Cortex of kidney (tissue), 1 donor: Measurements from ENCODE around the gene KIF19.
"Not testable (repeated sequence)": the region's sequence is repeated elsewhere in the genome, so short reads cannot be mapped to it uniquely, and the experiment has no call there.

Experiments
- DNase-seq: peaks from one replicate; lab custom pipeline; 2025; lab: John Stamatoyannopoulos, UW

The KIF19 gene

DNA sequence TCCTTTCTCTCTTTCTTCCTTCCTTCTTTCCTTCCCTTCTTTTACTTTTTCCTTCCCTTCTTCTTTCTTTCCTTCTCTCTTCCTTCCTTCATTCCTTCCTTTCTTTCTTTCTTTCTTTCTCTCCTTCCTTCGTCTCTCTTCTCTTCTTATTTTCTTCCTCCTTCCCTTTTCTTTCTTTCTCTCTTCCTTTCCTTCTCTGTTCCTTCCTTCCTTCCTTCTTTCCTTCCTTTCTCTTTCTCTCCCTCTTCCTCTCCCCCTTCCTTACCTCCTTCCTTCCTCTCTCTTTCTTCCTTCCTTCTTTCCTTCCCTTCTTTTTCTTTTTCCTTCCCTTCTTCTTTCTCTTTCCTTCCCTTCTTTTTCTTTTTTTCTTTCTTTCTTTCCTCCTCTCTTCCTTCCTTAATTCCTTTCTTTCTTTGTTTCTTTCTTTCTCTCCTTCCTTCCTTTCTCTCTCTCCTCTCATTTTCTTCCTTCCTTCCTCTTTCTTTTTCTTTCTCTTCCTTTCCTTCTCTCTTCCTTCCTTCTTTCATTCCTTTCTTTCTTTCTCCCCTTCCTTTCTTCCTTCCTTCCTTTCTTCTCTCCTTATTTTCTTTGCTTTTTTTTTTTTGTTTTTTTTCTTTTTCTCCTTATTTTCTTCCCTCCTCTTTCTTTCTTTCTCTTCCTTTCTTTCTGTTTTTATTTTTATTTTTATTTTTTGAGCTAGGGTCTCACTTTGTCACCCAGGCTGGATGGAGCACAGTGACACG, 64.1 kb downstream of the KIF19 start:
- no peak for DNase-seq

GRCh38 chr17:74390680-74391653, 64.9 kb downstream of the KIF19 start:
- no peak for DNase-seq

DNA sequence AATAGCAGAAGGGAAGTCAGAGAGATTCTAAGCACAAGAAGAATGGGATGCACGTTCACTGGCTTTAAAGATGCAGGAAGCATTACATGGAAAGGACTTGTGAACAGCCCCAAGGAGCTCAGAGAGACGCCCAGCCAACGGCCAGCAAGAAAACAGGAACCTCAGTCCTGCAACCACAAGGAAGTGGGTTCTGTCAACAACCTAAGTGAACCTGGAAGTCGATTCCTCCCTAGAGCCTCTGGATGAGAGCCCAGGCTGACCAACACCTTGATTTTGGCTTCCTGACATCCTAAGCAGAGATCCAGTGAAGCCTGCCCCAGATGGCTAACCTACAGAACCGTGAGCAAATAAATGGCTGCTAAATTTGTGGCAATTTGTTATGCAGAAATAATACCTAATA, 65.7 kb downstream of the KIF19 start:
- DNase-seq, result no peak

GRCh38 chr17:74392848-74393247, 66.8 kb downstream of the KIF19 start:
- DNase-seq, result no peak

GRCh38 chr17:74393346-74393942, 67.4 kb downstream of the KIF19 start:
- DNase-seq, result no peak

- no peak for DNase-seq
Measured at GRCh38 chr17:74394275-74394950, 68.4 kb downstream of the KIF19 start.

DNA sequence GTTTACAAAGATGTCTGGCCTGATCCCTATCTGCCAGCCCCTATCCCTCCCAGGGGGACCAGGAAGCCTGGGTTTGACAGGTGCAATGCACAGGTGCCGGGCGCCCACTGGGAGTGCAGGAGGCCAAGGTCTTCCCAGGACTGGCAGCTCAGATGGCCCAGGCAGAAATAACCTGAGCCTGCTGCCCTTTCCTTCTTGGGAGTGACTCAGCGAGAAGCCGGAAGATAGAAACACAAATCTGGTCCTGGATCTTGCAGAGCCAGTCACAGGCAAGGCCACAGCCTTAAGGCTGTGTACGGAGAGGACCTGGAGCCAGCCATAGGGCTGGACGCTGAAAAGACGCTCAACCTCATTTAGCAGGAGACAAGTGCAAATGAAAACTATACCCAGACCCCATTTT, 69.0 kb downstream of the KIF19 start:
- no peak for DNase-seq

DNA sequence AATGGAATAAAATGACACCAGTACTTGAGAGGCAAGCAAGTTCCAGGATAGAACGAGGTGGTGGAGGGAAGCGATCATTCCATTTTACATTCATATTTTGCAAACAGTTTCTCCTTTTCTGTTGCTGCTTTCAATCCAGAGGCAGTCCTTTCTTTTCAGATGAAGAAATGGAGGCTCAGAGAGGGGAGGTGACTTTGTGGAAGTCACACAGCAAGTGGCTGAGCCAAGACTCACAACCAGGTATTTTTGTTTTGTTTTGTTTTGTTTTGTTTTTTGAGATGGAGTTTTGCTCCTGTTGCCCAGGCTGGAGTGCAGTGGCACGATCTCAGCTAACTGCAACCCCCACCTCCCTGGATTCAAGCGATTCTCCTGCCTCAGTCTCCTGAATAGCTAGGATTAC, 70.5 kb downstream of the KIF19 start:
- DNase-seq, result no peak

DNA sequence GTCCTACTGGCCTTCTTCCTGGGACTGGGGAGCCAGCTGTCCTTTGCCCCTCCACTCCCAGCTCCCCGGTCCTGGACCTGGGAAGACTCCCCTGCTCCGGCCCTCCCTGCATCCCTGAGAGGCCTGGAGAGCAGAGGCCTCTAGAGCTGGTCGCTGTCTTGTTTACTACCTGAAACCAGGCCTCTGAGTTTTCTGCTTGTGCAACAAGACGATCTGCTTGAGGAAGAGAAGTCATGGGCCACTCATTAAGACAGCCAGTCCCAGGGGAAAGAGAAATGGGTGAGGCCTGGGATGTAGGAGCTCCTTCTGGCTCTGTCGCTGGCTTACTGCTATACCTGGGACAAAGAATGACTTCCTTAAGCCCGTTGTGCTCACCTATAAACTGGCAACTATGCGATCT, 76.0 kb downstream of the KIF19 start:
- DNase-seq, result no peak

- DNase-seq, result no peak
Measured at GRCh38 chr17:74403512-74404137, 77.6 kb downstream of the KIF19 start.

DNA sequence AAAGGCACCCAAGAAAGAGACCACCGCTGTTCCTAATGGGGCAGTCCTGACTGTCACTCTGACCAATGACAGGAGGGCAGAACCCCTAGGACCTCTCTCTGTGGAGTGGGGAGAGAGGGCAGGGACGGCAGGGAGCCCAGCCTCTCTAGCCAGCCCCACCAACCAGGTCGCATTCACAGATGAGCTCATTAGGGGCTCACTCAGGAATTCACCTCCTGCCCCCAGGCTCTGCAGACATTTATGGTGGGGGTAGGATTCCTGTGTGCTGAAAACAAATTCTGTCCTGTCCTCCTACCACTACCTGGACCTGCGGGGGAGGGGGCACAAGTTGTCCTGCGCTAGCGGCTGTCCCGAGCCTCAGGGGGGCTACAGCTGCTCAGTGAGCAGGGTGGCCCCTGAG, 78.2 kb downstream of the KIF19 start:
- no peak for DNase-seq

DNA sequence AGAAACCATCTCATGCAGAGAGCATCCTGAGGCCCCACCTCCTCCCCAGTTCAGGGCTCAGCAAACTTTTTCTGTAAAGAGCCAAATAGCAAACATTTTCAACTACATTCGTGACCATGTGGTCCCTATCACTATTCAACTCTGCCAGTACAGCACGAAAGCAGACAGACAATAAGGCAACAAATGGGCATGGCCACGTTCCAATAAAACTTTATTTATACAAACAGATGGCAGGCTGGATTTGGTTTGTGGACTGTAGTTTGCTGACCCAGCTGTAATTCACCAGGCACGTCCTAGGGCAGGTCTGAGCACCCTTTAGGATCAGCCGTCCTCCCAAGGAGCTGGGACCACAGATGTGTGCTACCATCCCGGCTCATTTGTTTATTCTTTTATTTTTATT, 78.8 kb downstream of the KIF19 start:
- DNase-seq, result no peak

- DNase-seq, result not testable (repeated sequence)
Measured at GRCh38 chr17:74405311-74405710, 79.3 kb downstream of the KIF19 start.
